Astrocyte of the cerebellum (primary cell): ENCODE measurements around the gene ALPK3.

Experiments used
- DNase-seq: peaks from one replicate; pipeline ENCODE4 v3.0.0-alpha.2; 2011; ENCODE audit warnings: low read depth
- H3K4me3 ChIP-seq: 2 replicates; pipeline ENCODE4 v1.5.1; 2011; ENCODE audit warnings: mild to moderate bottlenecking, low read depth, low read length, moderate library complexity
- in situ Hi-C: cut with HindIII; loops from 2 replicates; pipeline ENCODE4 v1.10.0; 2017; ENCODE audit warnings: low sequenced_read_pairs
- TF ChIP-seq, protein P1 (sequence below): IDR thresholded peaks from 2 replicates; pipeline ENCODE4 v1.5.1; 2012; ENCODE audit warnings: low read length, low read depth, moderate library complexity, mild to moderate bottlenecking; ENCODE audit errors: missing control alignments

The ALPK3 gene

DNA sequence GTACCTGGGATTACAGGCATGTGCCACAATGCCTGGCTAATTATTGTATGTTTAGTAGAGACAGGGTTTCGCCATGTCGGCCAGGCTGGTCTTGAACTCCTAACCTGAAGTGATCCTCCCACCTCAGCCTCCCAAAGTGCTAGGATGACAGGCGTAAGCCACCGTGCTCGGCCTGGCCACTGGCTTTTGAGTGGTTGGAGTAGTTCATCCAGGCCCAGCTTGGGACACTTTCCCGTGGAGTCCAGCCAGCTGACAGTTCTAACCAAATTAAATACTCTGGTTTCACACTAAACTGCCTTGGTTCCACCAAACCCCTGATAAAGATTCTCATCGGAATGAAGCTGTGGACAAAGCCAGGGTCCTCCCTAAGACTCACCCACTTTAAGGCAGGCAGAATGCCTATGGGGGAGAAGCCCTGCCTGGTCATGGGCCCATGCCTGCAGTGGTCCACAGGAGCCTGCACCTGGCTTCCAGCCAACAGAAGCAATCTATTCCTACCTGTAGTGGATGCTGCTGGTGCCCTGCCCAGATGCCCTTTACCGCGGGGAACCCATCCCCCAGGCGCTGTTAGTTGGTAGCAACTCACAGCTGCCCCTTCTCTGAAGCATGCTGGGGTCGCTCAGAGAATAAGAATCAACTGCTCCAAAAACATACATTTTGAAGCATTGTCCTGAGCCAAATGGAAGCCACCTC is 62.1 kb downstream of the ALPK3 start:
- DNase-seq, result no peak
- TF ChIP-seq, protein P1, sequence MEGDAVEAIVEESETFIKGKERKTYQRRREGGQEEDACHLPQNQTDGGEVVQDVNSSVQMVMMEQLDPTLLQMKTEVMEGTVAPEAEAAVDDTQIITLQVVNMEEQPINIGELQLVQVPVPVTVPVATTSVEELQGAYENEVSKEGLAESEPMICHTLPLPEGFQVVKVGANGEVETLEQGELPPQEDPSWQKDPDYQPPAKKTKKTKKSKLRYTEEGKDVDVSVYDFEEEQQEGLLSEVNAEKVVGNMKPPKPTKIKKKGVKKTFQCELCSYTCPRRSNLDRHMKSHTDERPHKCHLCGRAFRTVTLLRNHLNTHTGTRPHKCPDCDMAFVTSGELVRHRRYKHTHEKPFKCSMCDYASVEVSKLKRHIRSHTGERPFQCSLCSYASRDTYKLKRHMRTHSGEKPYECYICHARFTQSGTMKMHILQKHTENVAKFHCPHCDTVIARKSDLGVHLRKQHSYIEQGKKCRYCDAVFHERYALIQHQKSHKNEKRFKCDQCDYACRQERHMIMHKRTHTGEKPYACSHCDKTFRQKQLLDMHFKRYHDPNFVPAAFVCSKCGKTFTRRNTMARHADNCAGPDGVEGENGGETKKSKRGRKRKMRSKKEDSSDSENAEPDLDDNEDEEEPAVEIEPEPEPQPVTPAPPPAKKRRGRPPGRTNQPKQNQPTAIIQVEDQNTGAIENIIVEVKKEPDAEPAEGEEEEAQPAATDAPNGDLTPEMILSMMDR, result no peak
- no peak overlapping the region for H3K4me3 ChIP-seq
- in situ Hi-C loops, result no loop called here

GRCh38 chr15:84880007-84880406 is 62.9 kb downstream of the ALPK3 start:
- in situ Hi-C loops, result no loop called here
- TF ChIP-seq, protein P1, result no peak
- DNase-seq, result no peak
- no peak overlapping the region for H3K4me3 ChIP-seq

DNA sequence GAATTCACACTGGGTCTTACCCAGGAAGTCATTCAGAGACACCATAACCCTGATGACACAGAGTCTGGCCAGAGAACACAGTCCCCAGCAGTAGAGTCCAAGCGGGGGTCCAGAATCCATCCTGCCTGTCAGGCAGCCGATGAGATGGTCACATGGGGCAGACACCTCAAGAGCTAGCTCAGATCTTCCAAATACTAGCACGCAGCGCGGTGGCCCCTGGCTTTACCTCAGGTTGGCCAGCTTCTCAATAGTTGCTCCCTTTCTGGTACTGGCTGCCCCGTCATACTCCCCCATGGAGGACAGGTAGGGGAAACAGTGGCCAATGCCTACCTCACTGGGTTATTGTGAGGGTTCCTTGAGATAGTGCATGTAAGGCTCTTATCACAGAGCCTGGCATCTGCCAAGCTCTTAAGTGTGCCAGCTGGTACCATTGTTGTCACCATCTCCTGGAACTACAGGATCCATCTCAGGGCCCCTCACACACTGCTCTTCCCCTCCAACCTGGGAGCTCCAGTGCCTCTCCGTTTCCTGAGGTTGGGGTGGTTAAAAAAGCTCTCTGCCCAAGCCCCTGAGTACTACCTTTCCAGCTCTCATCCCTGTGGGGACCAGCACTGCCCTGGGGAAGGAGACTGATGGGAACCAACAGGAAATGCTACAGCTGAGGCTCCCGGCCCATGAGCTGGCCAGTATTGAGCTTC is 63.8 kb downstream of the ALPK3 start:
- in situ Hi-C loops, result no loop called here
- TF ChIP-seq, protein P1, result no peak
- H3K4me3 ChIP-seq, result no peak overlapping the region
- no peak for DNase-seq

- TF ChIP-seq, protein P1, result no peak
- no peak overlapping the region for H3K4me3 ChIP-seq
- in situ Hi-C loops, result no loop called here
- no peak for DNase-seq
These were observed 64.3 kb downstream of the ALPK3 start for GRCh38 chr15:84881520-84881830.

- TF ChIP-seq, protein P1, result no peak
- no peak overlapping the region for H3K4me3 ChIP-seq
- in situ Hi-C loops, result no loop called here
- DNase-seq, result no peak
These were observed 66.3 kb downstream of the ALPK3 start for GRCh38 chr15:84883466-84883865.

GRCh38 chr15:84883916-84884781 is 67.0 kb downstream of the ALPK3 start, which contains the start of gene SLC28A1:
Gene SLC28A1, plus strand, starts transcription at chr15:84884662. Its CDS starts 3,099 bp downstream, at chr15:84887761.
- H3K4me3 ChIP-seq, result no peak within 1 kb of the TSS
- in situ Hi-C loops, result no loop called here
- no peak for DNase-seq
- TF ChIP-seq, protein P1, result no peak
